Measurements from ENCODE around the gene CAPN11. TPM values are rescaled to one million over a fixed set of nuclear protein-coding genes. Genes with fewer than 3 reads are reported as not detected.

CAPN11 gene
- total RNA-seq, 1 donor from 2014 or later, result not detected

- peaks cover 30% of the 10 kb centered on the region for H3K4me1 Mint-ChIP-seq (ENCODE audit: low read depth, unreplicated experiment)
- DNase-seq, result peak; percentile 69
- no peaks in the 10 kb centered on the region for H3K36me3 Mint-ChIP-seq (ENCODE audit: unreplicated experiment)
- H3K4me3 Mint-ChIP-seq (ENCODE audit: unreplicated experiment), result no peak overlapping the region
- no peak overlapping the region for H3K27ac Mint-ChIP-seq (ENCODE audit: unreplicated experiment)
- H3K9me3 Mint-ChIP-seq (ENCODE audit: unreplicated experiment), result no peaks in the 10 kb centered on the region
- H3K27me3 Mint-ChIP-seq (ENCODE audit: unreplicated experiment), result peaks cover 6% of the 10 kb centered on the region
- TF ChIP-seq CTCF (IDR thresholded peaks at IDR 0.05; ENCODE audit: partially characterized antibody, unreplicated experiment), result peak; percentile 70
These were observed 62.8 kb downstream of the CAPN11 start for GRCh38 chr6:44221291-44221960.

GRCh38 chr6:44221961-44222335 is 63.3 kb downstream of the CAPN11 start:
- Mint-ChIP-seq H3K4me3 (ENCODE audit: unreplicated experiment) (no peak overlapping the region), H3K9me3 (ENCODE audit: unreplicated experiment) (no peaks in the 10 kb centered on the region), H3K27ac (ENCODE audit: unreplicated experiment) (no peak overlapping the region), H3K4me1 (ENCODE audit: low read depth, unreplicated experiment) (peaks cover 30% of the 10 kb centered on the region), H3K27me3 (ENCODE audit: unreplicated experiment) (peaks cover 6% of the 10 kb centered on the region), H3K36me3 (ENCODE audit: unreplicated experiment) (no peaks in the 10 kb centered on the region)
- TF ChIP-seq CTCF (IDR thresholded peaks at IDR 0.05; ENCODE audit: partially characterized antibody, unreplicated experiment), result no peak
- DNase-seq, result no peak

GRCh38 chr6:44222486-44223318 is 64.1 kb downstream of the CAPN11 start:
- H3K27ac Mint-ChIP-seq (ENCODE audit: unreplicated experiment), result peak overlapping the region; percentile 33
- H3K9me3 Mint-ChIP-seq (ENCODE audit: unreplicated experiment), result peaks cover 2% of the 10 kb centered on the region
- H3K27me3 Mint-ChIP-seq (ENCODE audit: unreplicated experiment), result peaks cover 5% of the 10 kb centered on the region
- H3K4me3 Mint-ChIP-seq (ENCODE audit: unreplicated experiment), result peak overlapping the region; percentile 78
- DNase-seq, result no peak
- H3K36me3 Mint-ChIP-seq (ENCODE audit: unreplicated experiment), result no peaks in the 10 kb centered on the region
- TF ChIP-seq CTCF (IDR thresholded peaks at IDR 0.05; ENCODE audit: partially characterized antibody, unreplicated experiment), result no peak
- H3K4me1 Mint-ChIP-seq (ENCODE audit: low read depth, unreplicated experiment), result peaks cover 28% of the 10 kb centered on the region

GRCh38 chr6:44223319-44224028 is 64.9 kb downstream of the CAPN11 start, which contains the start of gene SLC29A1:
SLC29A1 (plus strand) TSS chr6:44223595; CDS start chr6:44227314, 3,719 bp downstream.
- H3K36me3 Mint-ChIP-seq (ENCODE audit: unreplicated experiment), result no peaks in the 10 kb centered on the region
- DNase-seq, result peak; percentile 89
- peak within 1 kb of the TSS; percentile 81 for H3K27ac Mint-ChIP-seq (ENCODE audit: unreplicated experiment)
- peaks cover 5% of the 10 kb centered on the region for H3K27me3 Mint-ChIP-seq (ENCODE audit: unreplicated experiment)
- TF ChIP-seq CTCF (IDR thresholded peaks at IDR 0.05; ENCODE audit: partially characterized antibody, unreplicated experiment), result peak; percentile 72
- peak within 1 kb of the TSS; percentile 91 for H3K4me3 Mint-ChIP-seq (ENCODE audit: unreplicated experiment)
- H3K4me1 Mint-ChIP-seq (ENCODE audit: low read depth, unreplicated experiment), result peaks cover 35% of the 10 kb centered on the region
- peaks cover 2% of the 10 kb centered on the region for H3K9me3 Mint-ChIP-seq (ENCODE audit: unreplicated experiment)

Data from glutamatergic neuron (in vitro differentiated cells).